ENCODE measurements around the gene SLC9C2.
"Not testable (repeated sequence)": the region's sequence is repeated elsewhere in the genome, so short reads cannot be mapped to it uniquely, and the experiment has no call there.

SLC9C2 gene

GRCh38 chr1:173478094-173478674, 124.7 kb downstream of the SLC9C2 start:
- no peak for DNase-seq

DNA sequence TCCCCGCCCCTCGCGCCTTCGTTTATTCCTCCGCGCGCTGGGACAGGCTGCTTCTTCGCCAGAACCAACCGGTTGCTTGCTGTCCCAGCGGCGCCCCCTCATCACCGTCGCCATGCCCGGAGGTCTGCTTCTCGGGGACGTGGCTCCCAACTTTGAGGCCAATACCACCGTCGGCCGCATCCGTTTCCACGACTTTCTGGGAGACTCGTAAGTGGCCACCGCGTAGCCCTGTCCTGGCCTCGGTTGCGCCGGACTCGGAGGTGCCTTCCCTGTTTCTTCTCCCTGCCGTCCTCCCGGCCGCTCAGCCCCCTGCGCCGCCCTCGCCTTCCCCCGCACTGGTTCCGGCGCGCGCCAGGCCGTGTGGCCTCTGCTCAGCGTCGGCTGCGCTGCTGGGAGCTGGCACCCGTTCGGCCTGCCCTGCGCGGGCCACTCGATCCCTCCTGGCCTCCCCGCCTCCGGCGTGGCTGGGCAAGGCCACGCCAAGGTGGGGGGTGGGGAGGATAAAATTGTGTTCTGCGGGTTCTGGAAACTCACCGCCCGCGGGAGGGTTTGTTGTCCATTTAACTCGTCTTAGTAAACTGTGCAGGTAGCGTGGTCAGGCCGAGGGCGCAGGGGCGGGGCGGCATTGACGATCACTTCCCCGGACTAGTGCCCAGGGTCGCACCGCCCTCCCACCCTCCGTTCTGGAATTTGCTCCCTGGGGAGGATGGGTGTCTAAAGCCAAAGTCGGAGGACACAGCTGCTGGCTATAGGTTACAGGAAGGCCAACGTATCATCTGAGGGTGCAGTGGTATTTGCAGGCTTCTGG, 125.4 kb downstream of the SLC9C2 start, which contains the start of gene PRDX6:
PRDX6 (plus strand) TSS at position 50 of the 808 bp plus-strand sequence; CDS start at position 113, 63 bp downstream.
- DNase-seq: peak; percentile 83

GRCh38 chr1:173476665-173477285, 126.1 kb downstream of the SLC9C2 start:
- no peak for DNase-seq

DNA sequence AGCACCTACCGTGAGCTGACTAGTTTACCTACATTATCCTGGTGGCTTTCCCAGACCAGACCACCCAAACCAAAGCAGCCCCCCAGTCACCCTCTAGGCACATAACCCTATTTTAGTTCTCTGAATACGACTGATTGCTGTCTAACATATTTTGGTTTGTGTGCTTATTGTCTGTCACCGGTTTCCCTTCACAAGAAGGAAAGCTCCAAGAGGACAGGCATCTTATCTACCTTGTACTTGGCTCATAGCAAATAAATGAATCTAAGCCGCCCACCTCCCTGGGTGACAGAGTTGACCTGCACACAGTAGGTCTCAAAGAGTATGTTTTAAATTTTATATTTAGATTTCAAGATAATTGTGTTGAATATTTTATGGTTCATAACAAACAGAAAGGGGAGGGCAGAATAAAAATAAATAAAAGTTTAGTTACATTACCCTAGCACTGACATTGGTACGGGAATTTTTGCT, 126.6 kb downstream of the SLC9C2 start:
- no peak for DNase-seq

GRCh38 chr1:173475564-173476196, 127.2 kb downstream of the SLC9C2 start:
- DNase-seq: no peak

DNA sequence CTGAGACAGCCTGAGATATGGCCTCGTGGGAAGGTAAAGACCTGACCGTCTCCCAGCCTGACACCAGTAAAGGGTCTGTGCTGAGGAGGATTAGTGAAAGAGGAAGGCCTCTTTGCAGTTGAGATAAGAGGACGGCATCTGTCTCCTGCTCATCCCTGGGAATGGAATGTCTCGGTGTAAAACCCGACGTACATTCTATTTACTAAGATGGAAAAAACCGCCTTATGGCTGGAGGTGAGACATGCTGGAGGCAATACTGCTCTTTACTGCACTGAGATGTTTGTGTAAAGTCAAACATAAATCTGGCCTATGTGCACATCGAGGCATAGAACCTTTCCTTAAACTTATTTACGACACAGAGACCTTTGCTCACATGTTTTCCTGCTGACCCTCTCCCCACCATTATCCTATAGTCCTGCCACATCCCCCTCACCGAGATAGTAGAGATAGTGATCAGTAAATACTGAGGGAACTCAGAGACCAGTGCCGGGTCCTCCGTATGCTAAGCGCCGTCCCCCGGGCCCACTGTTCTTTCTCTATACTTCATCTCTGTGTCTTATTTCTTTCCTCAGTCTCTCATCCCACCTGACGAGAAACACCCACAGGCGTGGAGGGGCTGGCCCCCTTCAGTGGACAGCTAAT, 128.0 kb downstream of the SLC9C2 start:
- not testable (repeated sequence) for DNase-seq

DNA sequence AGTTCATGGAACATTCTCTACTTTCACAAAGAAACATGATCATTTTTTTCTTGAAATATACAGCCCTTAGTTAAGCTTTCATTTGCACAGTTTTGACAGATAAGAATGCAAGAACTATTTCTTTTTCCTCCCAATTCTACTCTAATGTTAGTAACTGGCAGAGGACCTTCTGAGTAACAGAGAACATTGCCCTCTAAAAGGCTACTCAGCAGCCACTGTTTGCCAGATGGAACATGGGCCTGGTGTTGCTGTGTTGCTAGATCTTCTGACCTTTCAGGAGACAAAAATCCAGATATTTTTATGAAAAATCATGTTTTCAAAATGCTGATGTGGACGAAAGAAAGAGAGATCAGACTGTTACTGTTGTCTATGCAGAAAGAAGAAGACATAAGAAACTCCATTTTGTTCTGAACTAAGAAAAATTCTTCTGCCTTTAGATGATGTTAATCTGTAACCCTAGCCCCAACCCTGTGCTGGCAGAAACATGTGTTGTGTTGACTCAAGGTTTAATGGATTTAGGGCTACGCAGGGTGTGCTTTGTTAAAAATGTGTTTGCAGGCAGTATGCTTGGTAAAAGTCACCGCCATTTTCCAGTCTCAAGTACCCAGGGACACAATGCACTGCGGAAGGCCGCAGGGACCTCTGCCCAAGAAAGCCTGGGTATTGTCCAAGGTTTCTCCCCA, 128.6 kb downstream of the SLC9C2 start:
- DNase-seq: no peak

GRCh38 chr1:173473599-173474011, 129.3 kb downstream of the SLC9C2 start:
- DNase-seq: no peak

DNA sequence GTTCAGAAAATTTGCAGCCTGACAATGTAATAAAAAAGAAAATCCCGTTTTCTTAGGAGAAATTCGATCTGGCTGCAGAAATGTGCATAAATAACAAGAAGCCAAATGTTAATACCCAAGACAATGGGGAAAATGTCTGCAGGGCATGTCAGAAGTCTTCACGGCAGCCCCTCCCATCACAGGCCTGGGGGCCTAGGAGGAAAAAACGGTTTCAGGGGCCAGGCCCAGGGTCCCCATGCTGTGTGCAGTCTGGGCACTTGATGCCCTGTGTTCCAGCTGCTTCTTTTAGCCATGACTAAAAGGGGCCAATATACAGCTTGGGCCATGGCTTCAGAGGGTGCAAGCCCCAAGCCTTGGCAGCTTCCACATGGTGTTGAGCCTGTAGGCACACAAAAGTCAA, 132.3 kb downstream of the SLC9C2 start:
- no peak for DNase-seq

DNA sequence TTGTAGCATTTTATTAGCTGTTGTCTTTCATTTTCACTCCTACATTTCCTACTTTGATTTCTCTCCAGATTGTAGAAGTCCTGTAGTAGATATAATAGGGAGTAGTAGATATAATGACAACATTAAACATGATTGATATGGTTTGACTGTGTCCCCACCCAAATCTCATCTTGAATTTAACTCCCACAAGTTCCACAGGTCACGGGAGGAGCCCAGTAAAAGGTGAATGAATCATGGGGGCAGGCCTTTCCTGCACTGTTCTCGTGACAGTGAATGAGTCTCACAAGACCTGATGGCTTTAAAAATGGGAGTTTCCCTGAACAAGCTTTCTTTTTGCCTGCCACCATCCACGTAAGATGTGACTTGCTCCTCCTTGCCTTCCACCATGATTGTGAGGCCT, 133.2 kb downstream of the SLC9C2 start:
- DNase-seq: no peak

GRCh38 chr1:173467426-173467825, 135.4 kb downstream of the SLC9C2 start:
- DNase-seq: no peak

- not testable (repeated sequence) for DNase-seq
These were observed 138.7 kb downstream of the SLC9C2 start for GRCh38 chr1:173464185-173464584.

DNA sequence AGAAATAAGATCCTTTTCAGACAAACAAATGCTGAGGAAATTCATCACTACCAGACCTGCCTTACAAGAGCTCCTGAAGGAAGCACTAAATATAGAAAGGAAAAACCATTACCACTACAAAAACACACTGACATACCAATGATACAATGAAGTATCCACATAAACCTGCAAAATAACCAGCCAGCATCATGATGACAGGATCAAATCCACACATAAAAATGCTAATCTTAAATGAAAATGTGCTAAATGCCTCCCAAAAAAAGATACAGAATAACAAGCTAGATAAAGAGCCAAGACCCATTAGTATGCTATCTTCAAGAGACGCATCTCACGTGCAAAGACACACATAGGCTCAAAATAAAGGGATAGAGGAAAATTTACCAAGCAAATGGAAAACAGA, 140.2 kb downstream of the SLC9C2 start:
- not testable (repeated sequence) for DNase-seq

DNA sequence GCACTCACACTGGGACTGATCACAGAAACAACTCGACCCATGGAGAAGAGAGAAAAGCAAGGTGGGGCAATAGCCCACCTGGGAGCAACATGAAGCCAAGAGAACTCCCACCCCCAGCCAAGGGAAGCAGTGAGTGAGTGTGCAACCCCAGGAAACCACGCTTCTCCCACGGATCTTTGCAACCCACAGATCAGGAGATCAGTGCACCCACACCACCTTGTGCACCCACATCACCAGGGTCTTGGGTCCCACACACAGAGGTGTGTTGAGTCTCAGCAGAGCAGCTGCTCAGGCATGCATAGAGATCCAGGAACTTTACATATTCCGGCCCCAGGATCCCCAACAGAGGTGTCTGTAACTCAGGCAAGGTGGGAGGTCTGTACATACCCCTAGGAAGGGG, 143.0 kb downstream of the SLC9C2 start:
- no peak for DNase-seq

- no peak for DNase-seq
These were observed 147.8 kb downstream of the SLC9C2 start for GRCh38 chr1:173454966-173455524.

DNA sequence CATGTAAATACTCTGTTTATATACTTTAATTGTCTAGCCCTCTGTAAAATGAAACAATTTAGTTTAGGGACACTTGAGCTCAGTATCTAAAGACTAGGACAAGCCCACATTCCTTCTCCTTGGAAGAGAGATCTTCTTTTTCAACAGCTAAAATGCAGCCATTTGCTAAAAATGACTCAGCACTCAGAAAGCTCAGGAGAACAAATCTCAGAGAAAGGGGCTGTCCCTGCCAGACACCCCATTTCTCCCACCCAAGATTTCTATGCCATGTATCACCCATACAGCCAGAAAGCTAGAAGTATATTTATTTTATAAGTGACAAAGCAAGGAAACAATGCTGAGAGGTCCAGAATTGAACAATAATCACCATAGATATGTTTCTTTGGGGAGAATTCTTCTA, 148.9 kb downstream of the SLC9C2 start:
- no peak for DNase-seq

- no peak for DNase-seq
These were observed 150.9 kb downstream of the SLC9C2 start for GRCh38 chr1:173451981-173452380.
